ENCODE measurements around the gene HIP1. TPM values are rescaled to one million over a fixed set of nuclear protein-coding genes. Genes with fewer than 3 reads are reported as not detected.

HIP1 gene
- total RNA-seq, 2 experiments from 2014 or later: 5.2 to 5.6 TPM

- H3K4me3 Mint-ChIP-seq: no peak overlapping the region
- no peaks in the 10 kb centered on the region for H3K36me3 Mint-ChIP-seq (ENCODE audit: low read depth)
- no peaks in the 10 kb centered on the region for H3K4me1 Mint-ChIP-seq (ENCODE audit: low read depth)
- POLR2A ChIA-PET: no interaction called here
- no peaks in the 10 kb centered on the region for H3K27me3 Mint-ChIP-seq
- no peak overlapping the region for H3K27ac Mint-ChIP-seq
- TF ChIP-seq CTCF (IDR thresholded peaks at IDR 0.05): no peak
- no peak for ATAC-seq
- CTCF ChIA-PET: interaction anchor here (1.0 kb wide), 1 partner anchor 114 kb away, joined by 3 read pairs; no protein-coding TSS in a partner anchor
- no peak for DNase-seq
- intact Hi-C loops (cut with micrococcal nuclease): no loop called here
- no peaks in the 10 kb centered on the region for H3K9me3 Mint-ChIP-seq
Measured at GRCh38 chr7:75647709-75648438, 90.9 kb downstream of the HIP1 start.

- Mint-ChIP-seq H3K9me3 (no peaks in the 10 kb centered on the region), H3K36me3 (ENCODE audit: low read depth) (no peaks in the 10 kb centered on the region), H3K27ac (no peak overlapping the region), H3K4me1 (ENCODE audit: low read depth) (peaks cover 3% of the 10 kb centered on the region), H3K27me3 (no peaks in the 10 kb centered on the region), H3K4me3 (no peak overlapping the region)
- DNase-seq (no peak), ATAC-seq (no peak)
- CTCF ChIA-PET: no interaction called here
- POLR2A ChIA-PET: no interaction called here
- intact Hi-C loops (cut with micrococcal nuclease): no loop called here
- TF ChIP-seq CTCF (IDR thresholded peaks at IDR 0.05): no peak
Measured at GRCh38 chr7:75646571-75647102, 92.1 kb downstream of the HIP1 start.

- intact Hi-C loops (cut with micrococcal nuclease): no loop called here
Measured at GRCh38 chr7:75645570-75645969, 93.2 kb downstream of the HIP1 start.

GRCh38 chr7:75644589-75644988, 94.2 kb downstream of the HIP1 start:
- no peak for DNase-seq
- ChIA-PET CTCF (interaction anchor here (1.0 to 1.8 kb wide), 4 partner anchors 21 to 65 kb away, joined by 3 to 6 read pairs (median 4); no protein-coding TSS in a partner anchor), POLR2A (no interaction called here)
- ATAC-seq: no peak
- no peak for TF ChIP-seq CTCF (IDR thresholded peaks at IDR 0.05)
- Mint-ChIP-seq H3K4me3 (no peak overlapping the region), H3K27me3 (peaks cover 3% of the 10 kb centered on the region), H3K4me1 (ENCODE audit: low read depth) (peaks cover 4% of the 10 kb centered on the region), H3K27ac (no peak overlapping the region), H3K36me3 (ENCODE audit: low read depth) (no peaks in the 10 kb centered on the region), H3K9me3 (no peaks in the 10 kb centered on the region)
- intact Hi-C loops (cut with micrococcal nuclease): loop anchor here (5.0 kb wide), 1 partner anchor 117 kb away; no protein-coding TSS in a partner anchor

More at GRCh38 chr7:75645570-75645969, 93.2 kb downstream of the HIP1 start:
- no peak for DNase-seq
- Mint-ChIP-seq H3K36me3 (ENCODE audit: low read depth) (no peaks in the 10 kb centered on the region), H3K9me3 (no peaks in the 10 kb centered on the region), H3K27me3 (no peaks in the 10 kb centered on the region), H3K4me1 (ENCODE audit: low read depth) (peaks cover 3% of the 10 kb centered on the region), H3K4me3 (no peak overlapping the region), H3K27ac (no peak overlapping the region)
- TF ChIP-seq CTCF (IDR thresholded peaks at IDR 0.05): no peak
- POLR2A ChIA-PET: no interaction called here
- CTCF ChIA-PET: no interaction called here
- no peak for ATAC-seq

- Mint-ChIP-seq H3K27ac (no peak overlapping the region), H3K36me3 (ENCODE audit: low read depth) (no peaks in the 10 kb centered on the region), H3K4me1 (ENCODE audit: low read depth) (peaks cover 7% of the 10 kb centered on the region), H3K9me3 (no peaks in the 10 kb centered on the region), H3K4me3 (no peak overlapping the region), H3K27me3 (peaks cover 5% of the 10 kb centered on the region)
- ChIA-PET CTCF (interaction anchor here (0.6 to 1.8 kb wide), 5 partner anchors 8 to 571 kb away, joined by 3 to 6 read pairs (median 4); no protein-coding TSS in a partner anchor), POLR2A (no interaction called here)
- TF ChIP-seq CTCF (IDR thresholded peaks at IDR 0.05): peak; percentile 93
- ATAC-seq (peak; percentile 96), DNase-seq (peak; percentile 83)
- intact Hi-C loops (cut with micrococcal nuclease): loop anchor here (5.0 kb wide), 1 partner anchor 116 kb away; no protein-coding TSS in a partner anchor
Measured at GRCh38 chr7:75642810-75643486, 95.8 kb downstream of the HIP1 start.

Data from activated CD8-positive, alpha-beta T cell treated with anti-CD3 and anti-CD28 coated beads for 36 hours (primary cell).